H1 (cell line): ENCODE data around the gene ING5. TPM values are rescaled to one million over a fixed set of nuclear protein-coding genes. Genes with fewer than 3 reads are reported as not detected.

Experiments used
- CTCF ChIA-PET: fragments of 300-600 bp; sonication (Branson Sonifier 250); formaldehyde crosslinking; loops from one replicate; lab custom pipeline; 2021; ENCODE audit not compliant: partially characterized antibody; lab: Charles Lee
- POLR2A ChIA-PET: fragments of 300-600 bp; sonication (Branson Sonifier 250); formaldehyde crosslinking; loops from one replicate; lab custom pipeline; 2021; ENCODE audit warnings: inconsistent platforms; ENCODE audit not compliant: partially characterized antibody; lab: Charles Lee
- DNase-seq, 2 experiments: peaks; one replicate each; pipeline versions ENCODE4 v3.0.0 to v3.0.0-alpha.2; 2010 to 2022; ENCODE audit warnings: low spot score in 2 of 2, low read depth in 1 of 2, mixed read lengths in 1 of 2
- FAIRE-seq: peaks from 2 replicates; lab custom pipeline; 2011; peaks lifted over from hg19 to GRCh38; lab: Jason Lieb, UNC
- H2AFZ ChIP-seq: 2 replicates; pipeline ENCODE4 v1.8.1; 2012; ENCODE audit warnings: low read length, inconsistent platforms
- H2AK5ac ChIP-seq: 2 replicates; pipeline ENCODE4 v1.6.1; 2013; ENCODE audit warnings: low read depth, low read length
- H2BK120ac ChIP-seq: replicated peaks from 2 replicates; pipeline ENCODE3; 2013; ENCODE audit warnings: low read depth, low read length, inconsistent platforms
- H2BK12ac ChIP-seq: 2 replicates; pipeline ENCODE4 v1.6.1; 2013; ENCODE audit warnings: low read depth, low read length
- H2BK15ac ChIP-seq: 2 replicates; pipeline ENCODE4 v1.6.1; 2013; ENCODE audit warnings: low read length
- H2BK20ac ChIP-seq: 2 replicates; pipeline ENCODE4 v1.6.1; 2013; ENCODE audit warnings: low read length
- H2BK5ac ChIP-seq: 2 replicates; pipeline ENCODE4 v1.6.1; 2013; ENCODE audit warnings: low read depth, low read length
- H3K14ac ChIP-seq: 2 replicates; pipeline ENCODE4 v1.6.1; 2013; ENCODE audit warnings: inconsistent platforms; ENCODE audit not compliant: insufficient read length
- H3K18ac ChIP-seq: 2 replicates; pipeline ENCODE4 v1.6.1; 2013; ENCODE audit warnings: low read length; ENCODE audit errors: extremely low read depth
- H3K23ac ChIP-seq: 2 replicates; pipeline ENCODE4 v1.6.1; 2013; ENCODE audit warnings: inconsistent platforms; ENCODE audit not compliant: insufficient read length
- H3K23me2 ChIP-seq: 2 replicates; pipeline ENCODE4 v1.6.1; 2013; ENCODE audit warnings: low read depth, low read length
- H3K27ac ChIP-seq: 2 replicates; pipeline ENCODE4 v1.6.1; 2011; ENCODE audit warnings: low read depth, low read length, inconsistent platforms
- H3K27me3 ChIP-seq, 4 experiments: replicated peaks in 1 of 4; 1 replicate in 1 of 4; 2 replicates in 3 of 4; pipeline versions ENCODE4 v1.6.1 to v1.8.1; 2011 to 2013; ENCODE audit warnings: low read length in 3 of 4, mild to moderate bottlenecking in 3 of 4, inconsistent platforms in 2 of 4, mixed read lengths in 2 of 4, moderate library complexity in 1 of 4; ENCODE audit not compliant: control insufficient read depth in 3 of 4, insufficient read depth in 3 of 4; ENCODE audit errors: extremely low read depth in 1 of 4
- H3K36me3 ChIP-seq, 4 experiments: 2 replicates each; pipeline versions ENCODE4 v1.6.1 to v1.8.1; 2011 to 2013; ENCODE audit warnings: mild to moderate bottlenecking in 4 of 4, low read length in 3 of 4, moderate library complexity in 2 of 4, control low read depth in 1 of 4, inconsistent platforms in 1 of 4; ENCODE audit not compliant: insufficient read depth in 4 of 4, control insufficient read depth in 2 of 4
- H3K4ac ChIP-seq: replicated peaks from 2 replicates; pipeline ENCODE3; 2013; ENCODE audit warnings: low read length, low read depth, mixed read lengths, inconsistent platforms; ENCODE audit not compliant: insufficient read length
- H3K4me1 ChIP-seq, 4 experiments: replicated peaks in 1 of 4; 1 replicate in 1 of 4; 2 replicates in 3 of 4; pipeline versions ENCODE4 v1.6.1 to v1.8.1; 2011 to 2013; ENCODE audit warnings: low read length in 3 of 4, inconsistent platforms in 2 of 4, mixed read lengths in 1 of 4; ENCODE audit not compliant: insufficient read depth in 4 of 4, control insufficient read depth in 3 of 4
- H3K4me2 ChIP-seq, 2 experiments: 2 replicates each; pipeline versions ENCODE4 v1.6.1 to v1.8.1; 2011 to 2013; ENCODE audit warnings: low read depth in 2 of 2, low read length in 2 of 2, control low read depth in 1 of 2, inconsistent platforms in 1 of 2, mild to moderate bottlenecking in 1 of 2; ENCODE audit not compliant: insufficient read depth in 1 of 2
- H3K4me3 ChIP-seq, 4 experiments: fragments of 200-600, 300-600 bp in 1 of 4; sonication (generic), shearing (Covaris generic), sonication (Bioruptor Twin) in 1 of 4; 2 replicates each; pipeline versions ENCODE4 v1.5.1 to v1.8.1; 2011 to 2016; ENCODE audit warnings: low read length in 4 of 4, low read depth in 3 of 4, control low read depth in 2 of 4, inconsistent platforms in 2 of 4, mild to moderate bottlenecking in 2 of 4, mixed read lengths in 1 of 4, moderate library complexity in 1 of 4; ENCODE audit not compliant: insufficient read depth in 2 of 4; ENCODE audit errors: extremely low read depth in 1 of 4
- H3K56ac ChIP-seq: replicated peaks from 2 replicates; pipeline ENCODE3; 2013; ENCODE audit warnings: low read depth, mild to moderate bottlenecking, mixed read lengths, low read length, inconsistent platforms; ENCODE audit not compliant: insufficient read length
- H3K79me1 ChIP-seq: 2 replicates; pipeline ENCODE4 v1.6.1; 2013; ENCODE audit warnings: low read depth, low read length, control low read depth
- H3K79me2 ChIP-seq, 2 experiments: 2 replicates each; pipeline versions ENCODE4 v1.6.1 to v1.8.1; 2012 to 2013; ENCODE audit warnings: low read length in 2 of 2, mild to moderate bottlenecking in 2 of 2, inconsistent platforms in 1 of 2; ENCODE audit not compliant: insufficient read depth in 2 of 2, control insufficient read depth in 1 of 2
- H3K9ac ChIP-seq, 4 experiments: replicated peaks in 1 of 4; 1 replicate in 1 of 4; 2 replicates in 3 of 4; pipeline versions ENCODE4 v1.6.1 to v1.8.1; 2011 to 2013; ENCODE audit warnings: low read depth in 3 of 4, low read length in 3 of 4, control low read depth in 2 of 4, mild to moderate bottlenecking in 2 of 4, moderate library complexity in 2 of 4, inconsistent platforms in 1 of 4; ENCODE audit errors: extremely low read depth in 1 of 4
- H3K9me3 ChIP-seq, 2 experiments: 2 replicates each; pipeline versions ENCODE4 v1.6.1 to v1.8.1; 2012 to 2013; ENCODE audit warnings: mild to moderate bottlenecking in 2 of 2, moderate library complexity in 2 of 2, control low read depth in 1 of 2, inconsistent platforms in 1 of 2, low read depth in 1 of 2, low read length in 1 of 2, mixed read lengths in 1 of 2; ENCODE audit not compliant: insufficient read depth in 2 of 2
- H4K20me1 ChIP-seq, 2 experiments: replicated peaks in 1 of 2; 2 replicates each; pipeline versions ENCODE3 to v1.8.1; 2011 to 2013; ENCODE audit warnings: inconsistent platforms in 2 of 2, low read length in 2 of 2, mild to moderate bottlenecking in 1 of 2; ENCODE audit not compliant: insufficient read depth in 2 of 2, control insufficient read depth in 1 of 2
- H4K5ac ChIP-seq: 2 replicates; pipeline ENCODE4 v1.6.1; 2013; ENCODE audit warnings: low read length, low read depth, mixed read lengths, inconsistent platforms; ENCODE audit not compliant: insufficient read length
- H4K8ac ChIP-seq: 2 replicates; pipeline ENCODE4 v1.8.0; 2013; ENCODE audit warnings: mild to moderate bottlenecking, moderate library complexity, low read length, inconsistent platforms; ENCODE audit not compliant: insufficient read depth; ENCODE audit errors: extremely low read depth
- H4K91ac ChIP-seq: replicated peaks from 2 replicates; pipeline ENCODE3; 2013; ENCODE audit warnings: low read length, mixed read lengths, inconsistent platforms; ENCODE audit not compliant: insufficient read length
- BCL11A ChIP-seq, 2 experiments: IDR thresholded peaks; one replicate each; pipeline ENCODE4 v1.6.1; 2011; ENCODE audit warnings: low read depth in 2 of 2, low read length in 2 of 2, mild to moderate bottlenecking in 2 of 2
- HDAC2 ChIP-seq, 2 experiments: fragments of 300-600 bp in 1 of 2; sonication (generic) in 1 of 2; IDR thresholded peaks; 2 replicates each; pipeline ENCODE4 v1.6.1; 2011 to 2012; ENCODE audit warnings: low read depth in 2 of 2, low read length in 2 of 2, mild to moderate bottlenecking in 2 of 2, moderate library complexity in 2 of 2, borderline replicate concordance in 1 of 2, inconsistent platforms in 1 of 2
- JUND ChIP-seq: IDR thresholded peaks from 2 replicates; pipeline ENCODE4 v1.6.1; 2011; ENCODE audit warnings: mild to moderate bottlenecking, improper control_type of control experiment, low read length
- KDM4A ChIP-seq: IDR thresholded peaks from one replicate; pipeline ENCODE4 v1.7.1; 2012; ENCODE audit warnings: low read depth, mild to moderate bottlenecking, moderate library complexity, low read length, inconsistent platforms; ENCODE audit not compliant: severe bottlenecking
- NRF1 ChIP-seq: IDR thresholded peaks from 2 replicates; pipeline ENCODE4 v1.6.1; 2011; ENCODE audit warnings: mild to moderate bottlenecking, low read depth, low read length, improper control_type of control experiment
- POLR2A ChIP-seq, 2 experiments: IDR thresholded peaks; 1 replicate in 1 of 2; 2 replicates in 1 of 2; pipeline ENCODE4 v1.6.1; 2011; ENCODE audit warnings: low read depth in 2 of 2, low read length in 2 of 2, mild to moderate bottlenecking in 2 of 2; ENCODE audit errors: control extremely low read depth in 1 of 2
- RBBP5 ChIP-seq: IDR thresholded peaks from 2 replicates; pipeline ENCODE4 v1.7.1; 2012; ENCODE audit warnings: low read depth, mild to moderate bottlenecking, inconsistent platforms, low read length, moderate library complexity, borderline replicate concordance
- SAP30 ChIP-seq: fragments of 300-600 bp; sonication (generic); IDR thresholded peaks from 2 replicates; pipeline ENCODE4 v1.7.1; 2012; ENCODE audit warnings: low read length, moderate library complexity, mild to moderate bottlenecking, inconsistent platforms; ENCODE audit not compliant: insufficient read depth, insufficient replicate concordance
- SUZ12 ChIP-seq: fragments of 200-600 bp; sonication (generic); IDR thresholded peaks from 2 replicates; pipeline ENCODE4 v1.6.1; 2012; ENCODE audit warnings: mild to moderate bottlenecking, inconsistent platforms, low read length, moderate library complexity, mixed read lengths
- TBP ChIP-seq: IDR thresholded peaks from 2 replicates; pipeline ENCODE4 v1.6.1; 2011; ENCODE audit warnings: low read depth, low read length, improper control_type of control experiment
- WGBS, 2 experiments: shearing (Covaris generic) in 1 of 2; methylation state at CpG; one replicate each; pipeline versions ENCODE4 v1.1.6 to v1.1.7; 2013 to 2015; ENCODE audit warnings: low lambda C conversion rate in 2 of 2, mixed read lengths in 2 of 2, inconsistent platforms in 1 of 2, low coverage in 1 of 2, missing lambda C conversion rate in 1 of 2; ENCODE audit not compliant: insufficient replicate concordance in 2 of 2, insufficient coverage in 1 of 2, insufficient read length in 1 of 2; ENCODE audit errors: extremely low coverage in 1 of 2, missing lambda C conversion rate in 1 of 2; 5-methylcytosine and 5-hydroxymethylcytosine counted together
- polyA plus RNA-seq, 7 experiments: library from polyadenylated mRNA; depleted of rRNA in 3 of 7; stranded (reverse) in 5 of 7; unstranded in 2 of 7; fragments of >200 nt in 5 of 7; fragments of 200-250 nt in 2 of 7; gene quantifications; 1 replicate in 5 of 7; 2 replicates in 1 of 7; 4 replicates in 1 of 7; pipeline versions ENCODE4 v1.2.1 to v1.2.3, GENCODE V29; 2011 to 2013; ENCODE audit warnings: missing spikeins in 2 of 7, mixed read lengths in 2 of 7
- total RNA-seq: library from RNA; stranded (reverse); fragmentation: NEBNext Ultra II Directional; extraction: Animal tissue kit (Norgen Biotek cat#: 25700); gene quantifications from 2 replicates; pipeline ENCODE4 v1.2.1, GENCODE V29; 2021

ING5 gene
- total and polyA plus RNA-seq, 2 of the 8 experiments (the other 6 are each of a cell fraction or from before 2014, with no cell fraction given) = 41.5 to 47.4 TPM

GRCh38 chr2:241734467-241735208 is 32.8 kb downstream of the ING5 start, which contains the start of gene D2HGDH:
D2HGDH (plus strand) TSS chr2:241734630; CDS start chr2:241735225, 595 bp downstream.
- Histone ChIP-seq H2AFZ (0 out of 2 replicates have a peak within 1 kb of the TSS, but pooled peaks have one; percentile 61), H2AK5ac (peak within 1 kb of the TSS; percentile 70; the same call in 1 of the 2 replicates), H2BK120ac (no peak within 1 kb of the TSS), H3K4ac (peak within 1 kb of the TSS; percentile 13), H3K27me3 (peaks cover 0 to 4% (median 3%) of the 10 kb centered on the region in 4 experiments; a peak in 4 of 7 replicates), H4K91ac (peak within 1 kb of the TSS; percentile 80), H4K8ac (peak within 1 kb of the TSS; percentile 93), H3K23me2 (peaks cover 12% of the 10 kb centered on the region; the same call in 1 of the 2 replicates), H3K27ac (peak within 1 kb of the TSS; percentile 20; the same call in 1 of the 2 replicates), H3K36me3 (no peaks in the 10 kb centered on the region), H4K20me1 (peaks cover 1 to 5% of the 10 kb centered on the region in 2 experiments), H3K79me2 (no peaks in the 10 kb centered on the region), H4K5ac (no peak within 1 kb of the TSS), H3K79me1 (peaks cover 2% of the 10 kb centered on the region; the same call in 1 of the 2 replicates), H3K4me3 (peak within 1 kb of the TSS; percentile 71 to 94 (median 78)), H3K4me2 (peak within 1 kb of the TSS; percentile 73 to 94), H3K14ac (no peak within 1 kb of the TSS), H3K9me3 (no peaks in the 10 kb centered on the region), H3K56ac (no peak within 1 kb of the TSS), H3K4me1 (peaks cover 0 to 6% (median 0%) of the 10 kb centered on the region in 4 experiments; a peak in 2 of 7 replicates), H3K23ac (no peak within 1 kb of the TSS), H2BK15ac (no peak within 1 kb of the TSS), H2BK5ac (no peak within 1 kb of the TSS), H3K9ac (peak within 1 kb of the TSS in 3 of 4 experiments; percentile 8 to 32 (median 30); a peak in 4 of 7 replicates), H3K18ac (peak within 1 kb of the TSS; percentile 96), H2BK12ac (no peak within 1 kb of the TSS), H2BK20ac (no peak within 1 kb of the TSS)
- DNase-seq (peak; percentile 50 to 98), FAIRE-seq (no peak)
- ChIA-PET POLR2A (interaction anchor here (0.6 to 10.7 kb wide), 8 partner anchors 9 to 97 kb away, joined by 3 to 64 read pairs (median 3); partner anchors contain the start of genes ATG4B, ING5 and THAP4), CTCF (interaction anchor here (0.8 to 4.0 kb wide), 12 partner anchors 10 to 196 kb away, joined by 3 to 28 read pairs (median 4); partner anchors contain the start of genes DTYMK and ING5)
- 0% methylated on average over 28 of the region's 98 CpGs; no CpG with 5 or more reads in 1 of the 2 experiments for WGBS, 2 experiments
- TF ChIP-seq HDAC2 (IDR thresholded peaks at IDR 0.05; ENCODE audit: borderline replicate concordance in 1 of 2, low read depth in 2 of 2, low read length in 2 of 2) (peak; percentile 82 to 96; a peak in 3 of 4 replicates), SAP30 (no peak), JUND (no peak), RBBP5 (peak; percentile 55), NRF1 (peak; percentile 67), SUZ12 (peak; percentile 50; the same call in 1 of the 2 replicates), BCL11A (IDR thresholded peaks at IDR 0.05; ENCODE audit: low read depth in 2 of 2, low read length in 2 of 2) (no peak), TBP (0 out of 2 replicates have a peak, but pooled peaks have one; percentile 3), KDM4A (peak; percentile 74), POLR2A (IDR thresholded peaks at IDR 0.05; ENCODE audit: control extremely low read depth in 1 of 2, low read depth in 2 of 2, low read length in 2 of 2) (peak in 1 of 2 experiments; percentile 58; a peak in 1 of 3 replicates)
